ENCODE data around the gene DKK2. TPM values are rescaled to one million over a fixed set of nuclear protein-coding genes. Genes with fewer than 3 reads are reported as not detected.

The DKK2 gene
- total RNA-seq, 1 donor from 2014 or later = 1.4 TPM

- intact Hi-C loops (cut with DNase I) = no loop called here
- DNase-seq (ENCODE audit: low spot score) = no peak
These were observed 17.8 kb downstream of the DKK2 start for GRCh38 chr4:107018344-107018735.

DNA sequence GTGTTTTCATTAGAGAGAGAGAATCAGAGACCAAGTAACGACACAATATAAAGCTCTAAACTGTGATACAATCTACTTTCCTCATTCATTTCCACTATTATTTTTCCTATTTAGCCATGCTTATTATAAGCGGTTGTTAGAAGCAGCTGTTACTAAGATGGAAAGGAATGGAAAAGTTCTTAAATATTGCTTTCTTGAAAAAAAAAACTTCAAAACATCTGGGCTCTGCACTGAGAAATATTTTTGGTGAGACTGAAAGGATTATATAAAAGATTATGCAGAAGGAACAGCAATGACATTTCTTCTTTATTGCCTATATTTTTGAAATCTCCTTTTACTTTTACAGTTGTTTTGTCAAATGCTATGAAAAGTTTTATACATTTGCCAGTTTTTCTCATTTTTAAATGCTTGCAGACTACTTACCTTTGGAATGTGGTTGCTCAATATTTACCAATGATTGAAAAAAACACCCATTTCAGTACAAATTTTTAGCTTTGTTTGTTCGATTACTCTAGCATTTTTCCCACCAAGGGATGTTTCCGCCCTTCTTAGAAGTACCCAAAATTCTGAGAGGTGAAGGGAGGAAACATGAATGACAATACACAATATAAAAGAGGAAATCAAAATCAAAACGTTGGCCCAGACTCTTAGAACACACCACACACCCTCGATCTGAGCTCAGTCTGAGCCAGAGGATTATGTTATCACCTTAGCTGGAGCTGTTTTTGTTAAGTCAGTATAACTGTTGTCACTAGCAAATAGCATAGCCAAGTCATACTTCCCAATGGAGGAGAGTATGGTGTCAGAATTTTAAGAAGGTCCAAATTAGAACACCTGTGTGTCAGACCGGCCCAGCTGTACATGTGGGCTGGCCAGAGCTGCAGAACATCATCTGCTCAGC, 18.4 kb downstream of the DKK2 start:
- intact Hi-C loops (cut with DNase I) = no loop called here
- DNase-seq (ENCODE audit: low spot score) = no peak

DNA sequence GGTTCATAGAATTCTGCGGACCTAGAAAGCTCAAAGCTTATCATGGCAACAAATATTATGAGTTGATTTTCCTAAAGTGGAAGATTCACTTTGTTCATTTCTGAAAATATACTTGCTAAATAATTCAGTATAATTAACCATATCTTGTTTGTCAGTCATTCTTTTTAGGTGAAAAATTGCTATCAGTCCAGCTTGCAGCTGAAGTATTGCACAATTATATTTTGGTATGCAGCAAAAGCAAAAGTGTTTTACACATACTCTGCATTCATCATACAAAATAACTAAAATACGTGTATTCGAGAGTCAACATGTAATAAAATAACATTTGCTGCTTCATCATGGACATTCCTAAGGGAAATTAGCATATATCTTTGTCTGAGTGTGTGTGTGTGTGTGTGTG, 24.8 kb downstream of the DKK2 start:
- intact Hi-C loops (cut with DNase I) = no loop called here
- DNase-seq (ENCODE audit: low spot score) = no peak

DNA sequence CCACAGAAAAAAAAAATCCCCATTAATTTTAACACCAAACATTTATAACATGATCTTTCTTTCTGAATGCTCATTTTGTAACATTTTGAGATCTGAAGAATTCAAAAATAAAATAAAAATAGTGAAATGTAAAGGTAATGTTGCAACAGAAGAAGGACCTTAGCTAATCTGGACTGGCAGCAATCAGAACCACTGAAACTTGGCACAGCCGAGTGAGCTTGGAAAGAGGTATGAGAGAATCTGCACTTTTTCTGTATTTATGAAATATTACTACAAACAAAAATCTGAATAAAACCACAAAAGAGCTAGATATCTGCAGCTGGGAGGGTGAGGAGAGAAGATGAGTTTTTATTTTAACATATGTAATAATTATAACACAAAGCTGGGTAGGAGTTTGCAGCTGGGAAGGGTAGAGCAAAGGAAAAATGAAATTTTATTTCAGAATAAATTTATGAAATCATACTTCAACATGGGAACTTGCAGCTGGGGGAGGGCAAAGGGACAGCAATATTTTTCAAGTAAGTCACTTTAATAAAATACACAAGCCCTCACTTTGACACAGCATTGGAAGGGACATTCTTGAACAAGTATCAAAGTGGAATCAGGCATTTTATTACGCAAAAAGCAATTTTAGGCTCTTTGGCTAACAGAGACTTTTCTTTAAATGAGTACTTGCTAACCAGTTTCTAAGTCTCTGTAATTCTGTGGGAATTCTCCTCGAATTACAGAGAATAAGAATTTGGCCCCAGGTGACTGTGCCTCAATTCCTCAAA, 26.7 kb downstream of the DKK2 start:
- no peak for DNase-seq (ENCODE audit: low spot score)
- intact Hi-C loops (cut with DNase I) = no loop called here

GRCh38 chr4:107008115-107008514, 28.0 kb downstream of the DKK2 start:
- no peak for DNase-seq (ENCODE audit: low spot score)
- intact Hi-C loops (cut with DNase I) = no loop called here

DNA sequence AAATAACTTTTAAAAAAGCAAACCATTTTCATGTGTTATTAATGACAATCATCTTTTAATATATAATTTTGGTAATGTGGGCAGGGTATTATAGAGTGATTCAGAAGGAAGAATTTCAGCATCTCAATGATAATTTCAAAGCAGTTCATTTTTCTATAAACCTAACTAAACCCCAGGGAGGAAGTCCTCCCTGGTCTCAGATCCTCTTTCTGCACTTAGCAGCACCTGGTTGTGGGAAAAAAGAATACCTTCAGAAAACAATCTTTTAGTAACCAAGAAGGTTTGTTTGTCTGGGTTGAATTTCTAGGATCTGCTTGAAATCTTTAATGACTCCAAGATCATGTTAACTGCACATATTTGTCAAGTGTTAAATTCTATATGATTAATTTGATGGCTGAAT, 29.9 kb downstream of the DKK2 start:
- intact Hi-C loops (cut with DNase I) = no loop called here
- DNase-seq (ENCODE audit: low spot score) = no peak

GRCh38 chr4:106996490-106996889, 39.6 kb downstream of the DKK2 start:
- no peak for DNase-seq (ENCODE audit: low spot score)
- intact Hi-C loops (cut with DNase I) = no loop called here

DNA sequence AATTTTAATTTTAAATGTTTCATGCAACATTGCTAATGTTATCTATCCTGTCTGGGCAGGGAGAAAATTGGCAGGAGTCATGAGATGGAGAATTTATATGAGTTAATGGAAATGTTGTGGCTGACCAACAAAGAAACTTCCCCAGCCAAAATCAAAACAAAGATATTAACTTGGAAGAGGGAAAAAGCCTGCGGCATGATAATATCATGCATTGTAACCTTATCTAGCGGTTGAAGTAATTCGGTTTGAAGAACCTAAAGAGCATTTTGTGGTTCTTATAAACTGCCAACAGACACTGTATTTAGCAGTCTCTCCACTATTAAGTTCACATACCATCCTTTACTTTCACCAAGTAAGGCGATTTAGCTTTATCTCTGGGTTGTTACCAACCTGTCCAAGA, 42.3 kb downstream of the DKK2 start:
- intact Hi-C loops (cut with DNase I) = no loop called here
- no peak for DNase-seq (ENCODE audit: low spot score)

DNA sequence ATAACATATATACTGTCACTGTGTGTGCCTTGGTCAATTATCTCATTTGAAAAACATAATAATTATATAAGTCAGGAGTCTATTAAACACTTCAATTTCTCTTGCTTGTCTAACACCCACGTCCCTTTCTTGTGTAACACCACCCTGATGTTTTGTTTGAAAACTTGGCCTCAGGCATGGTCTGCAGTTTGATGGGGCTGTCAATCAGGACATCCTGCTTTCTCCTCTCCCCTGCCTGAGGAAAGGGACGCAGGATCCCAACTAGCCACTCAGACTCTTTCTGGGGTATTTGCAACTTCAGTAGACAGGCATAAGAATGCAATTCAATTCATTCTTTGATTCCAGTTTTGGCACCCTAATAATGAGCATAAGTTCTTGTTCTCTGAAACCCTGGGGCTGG, 48.8 kb downstream of the DKK2 start:
- intact Hi-C loops (cut with DNase I) = no loop called here
- no peak for DNase-seq (ENCODE audit: low spot score)

GRCh38 chr4:106986486-106986885, 49.6 kb downstream of the DKK2 start:
- intact Hi-C loops (cut with DNase I) = no loop called here
- DNase-seq (ENCODE audit: low spot score) = no peak

- intact Hi-C loops (cut with DNase I) = no loop called here
These were observed 50.3 kb downstream of the DKK2 start for GRCh38 chr4:106985830-106986229.

DNA sequence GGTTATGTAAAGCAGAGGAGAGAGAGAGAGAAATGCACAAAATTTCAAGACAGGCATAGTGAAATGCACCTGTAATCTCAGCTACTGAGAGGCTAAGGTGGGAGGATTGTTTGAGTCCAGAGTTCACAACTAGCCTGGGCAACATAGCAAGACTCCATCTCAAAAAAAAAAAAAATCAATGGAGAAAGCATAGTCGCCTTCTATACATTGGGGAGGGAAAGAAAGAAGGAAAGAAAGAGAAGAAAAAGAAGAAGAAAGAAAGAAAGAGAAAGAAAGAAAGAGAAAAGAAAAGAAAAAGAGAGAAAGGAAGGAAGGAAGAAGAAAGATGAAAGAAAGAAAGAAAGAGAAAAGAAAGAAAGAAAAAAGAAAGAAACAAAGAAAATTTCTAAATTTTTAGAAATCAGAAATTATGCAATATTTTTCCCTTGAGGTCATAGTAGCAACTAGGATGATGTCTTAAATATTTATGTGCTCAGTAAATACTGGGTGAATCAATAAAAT, 53.4 kb downstream of the DKK2 start:
- DNase-seq (ENCODE audit: low spot score) = no peak
- intact Hi-C loops (cut with DNase I) = no loop called here

More at GRCh38 chr4:106985830-106986229, 50.3 kb downstream of the DKK2 start:
- no peak for DNase-seq (ENCODE audit: low spot score)

DNA sequence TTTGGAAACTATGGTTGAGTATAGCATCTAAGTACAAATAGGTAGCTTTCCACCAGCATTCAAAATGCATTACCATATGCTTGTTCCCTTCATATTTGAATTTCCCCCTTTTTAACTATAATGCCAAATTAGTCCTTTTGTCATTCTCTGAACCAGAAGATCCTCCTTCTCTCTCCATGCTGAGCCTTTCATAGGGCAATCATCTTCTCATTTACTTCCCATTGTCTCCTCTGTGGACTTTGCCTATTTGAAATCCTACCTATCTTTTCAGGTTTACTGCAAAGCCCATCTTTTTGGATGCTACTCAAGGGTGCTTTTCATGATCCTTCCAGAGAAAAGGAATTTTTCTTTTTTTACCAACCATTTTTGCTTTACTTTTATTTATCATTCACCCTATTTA, 54.7 kb downstream of the DKK2 start:
- DNase-seq (ENCODE audit: low spot score) = no peak
- intact Hi-C loops (cut with DNase I) = no loop called here

GRCh38 chr4:106979476-106979875, 56.6 kb downstream of the DKK2 start:
- DNase-seq (ENCODE audit: low spot score) = no peak
- intact Hi-C loops (cut with DNase I) = no loop called here

GRCh38 chr4:106978046-106978774, 57.9 kb downstream of the DKK2 start:
- intact Hi-C loops (cut with DNase I) = no loop called here
- no peak for DNase-seq (ENCODE audit: low spot score)

GRCh38 chr4:106971636-106972035, 64.5 kb downstream of the DKK2 start:
- intact Hi-C loops (cut with DNase I) = no loop called here
- no peak for DNase-seq (ENCODE audit: low spot score)

- intact Hi-C loops (cut with DNase I) = no loop called here
- no peak for DNase-seq (ENCODE audit: low spot score)
These were observed 68.2 kb downstream of the DKK2 start for GRCh38 chr4:106967892-106968291.

- DNase-seq (ENCODE audit: low spot score) = no peak
- intact Hi-C loops (cut with DNase I) = no loop called here
These were observed 82.9 kb downstream of the DKK2 start for GRCh38 chr4:106953036-106953705.

DNA sequence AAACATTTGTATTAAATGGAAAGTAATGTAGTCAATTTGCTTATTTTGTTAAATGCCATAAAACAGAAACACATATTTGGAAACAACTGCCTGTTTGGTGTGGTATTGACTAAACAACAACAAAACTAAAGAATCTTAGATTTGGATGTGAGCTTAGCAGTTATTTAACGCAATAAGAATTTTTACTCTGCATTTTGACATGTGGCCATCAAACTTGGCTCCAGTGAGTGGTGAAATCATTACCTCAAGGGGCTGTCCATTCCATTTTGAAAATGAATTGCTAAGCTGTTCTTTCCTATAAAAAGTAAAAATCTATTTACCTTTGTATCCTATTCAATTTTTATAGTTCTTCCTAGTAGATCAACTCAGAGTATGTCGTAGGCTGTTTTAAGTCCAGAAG, 84.2 kb downstream of the DKK2 start:
- DNase-seq (ENCODE audit: low spot score) = no peak
- intact Hi-C loops (cut with DNase I) = no loop called here

DNA sequence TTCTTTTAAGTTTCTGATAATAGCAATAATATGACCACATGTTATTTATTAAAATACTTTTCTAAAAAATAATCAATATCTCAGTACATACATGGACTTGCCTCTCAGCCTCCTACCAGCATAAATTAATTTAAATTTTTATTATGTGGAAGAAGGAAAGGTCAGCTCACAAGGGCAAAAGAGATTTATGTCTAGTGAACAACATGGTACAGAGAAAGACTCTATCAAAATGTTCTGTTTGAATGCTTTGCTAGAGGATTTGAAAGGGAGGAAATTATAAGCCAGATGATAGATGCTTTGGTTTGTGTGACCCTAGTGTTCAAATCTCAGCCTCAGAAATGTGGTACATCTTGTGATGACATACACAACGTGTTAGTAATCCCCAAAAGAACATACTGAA, 94.3 kb downstream of the DKK2 start:
- DNase-seq (ENCODE audit: low spot score) = no peak
- intact Hi-C loops (cut with DNase I) = no loop called here

All from cardiac septum (tissue), 1 donor.